ENCODE data around the gene PTH1R.

Gene PTH1R

GRCh38 chr3:46915297-46915822, 37.8 kb downstream of the PTH1R start:
- FAIRE-seq = no peak

GRCh38 chr3:46916278-46916677, 38.8 kb downstream of the PTH1R start:
- FAIRE-seq = peak; percentile 63

GRCh38 chr3:46916799-46917198, 39.3 kb downstream of the PTH1R start:
- FAIRE-seq = no peak

GRCh38 chr3:46917257-46917656, 39.7 kb downstream of the PTH1R start:
- FAIRE-seq = no peak

GRCh38 chr3:46918202-46918601, 40.7 kb downstream of the PTH1R start:
- FAIRE-seq = no peak

GRCh38 chr3:46918634-46919033, 41.1 kb downstream of the PTH1R start:
- no peak for FAIRE-seq

GRCh38 chr3:46921041-46921440, 43.5 kb downstream of the PTH1R start:
- no peak for FAIRE-seq

- no peak for FAIRE-seq
Observed at GRCh38 chr3:46921871-46922271, 44.4 kb downstream of the PTH1R start.

- no peak for FAIRE-seq
Observed at GRCh38 chr3:46922426-46922825, 44.9 kb downstream of the PTH1R start.

GRCh38 chr3:46922871-46923558, 45.5 kb downstream of the PTH1R start:
- no peak for FAIRE-seq

- FAIRE-seq = no peak
Observed at GRCh38 chr3:46923559-46924350, 46.2 kb downstream of the PTH1R start.

GRCh38 chr3:46924921-46925584, 47.5 kb downstream of the PTH1R start:
- FAIRE-seq = no peak

GRCh38 chr3:46925585-46925934, 48.0 kb downstream of the PTH1R start:
- FAIRE-seq = no peak

GRCh38 chr3:46926039-46926438, 48.5 kb downstream of the PTH1R start:
- no peak for FAIRE-seq

GRCh38 chr3:46926447-46926846, 48.9 kb downstream of the PTH1R start:
- FAIRE-seq = no peak

GRCh38 chr3:46926871-46927717, 49.6 kb downstream of the PTH1R start:
- FAIRE-seq = no peak

GRCh38 chr3:46927718-46928073, 50.2 kb downstream of the PTH1R start:
- FAIRE-seq = no peak

- FAIRE-seq = no peak
Observed at GRCh38 chr3:46928282-46928681, 50.8 kb downstream of the PTH1R start.

GRCh38 chr3:46929324-46929723, 51.8 kb downstream of the PTH1R start:
- FAIRE-seq = no peak

- no peak for FAIRE-seq
Observed at GRCh38 chr3:46930166-46930944, 52.8 kb downstream of the PTH1R start.

- FAIRE-seq = no peak
Observed at GRCh38 chr3:46930945-46931403, 53.5 kb downstream of the PTH1R start.
